Tibial artery (tissue), 4 donors: ENCODE measurements around the gene ERCC6.

Experiments
- DNase-seq, 2 donors: peaks; one replicate each; pipeline ENCODE4 v3.0.0-alpha.2; 2019
- H3K27ac ChIP-seq, 2 donors: fragments of 200-600 bp; sonication (generic) in 1 of 2; 1 replicate in 1 of 2; 2 replicates in 1 of 2; pipeline ENCODE4 v1.5.1; 2018 to 2019; ENCODE audit warnings: mild to moderate bottlenecking in 1 of 2
- H3K27me3 ChIP-seq, 2 donors: fragments of 200-600 bp; sonication (generic) in 1 of 2; one replicate each; pipeline versions ENCODE4 v1.5.1 to v1.6.0; 2016 to 2019
- H3K36me3 ChIP-seq, 3 donors: fragments of 200-600 bp; sonication (generic) in 2 of 3; one replicate each; pipeline ENCODE4 v1.5.1; 2016 to 2019; ENCODE audit warnings: mild to moderate bottlenecking in 2 of 3
- H3K4me1 ChIP-seq, 4 donors: fragments of 200-600 bp; sonication (generic) in 2 of 4; 1 replicate in 3 of 4; 2 replicates in 1 of 4; pipeline ENCODE4 v1.5.1; 2016 to 2019
- H3K4me3 ChIP-seq, 2 donors: fragments of 200-600 bp; sonication (generic) in 1 of 2; 1 replicate in 1 of 2; 2 replicates in 1 of 2; pipeline ENCODE4 v1.5.1; 2018 to 2019; ENCODE audit warnings: mild to moderate bottlenecking in 2 of 2
- H3K9me3 ChIP-seq, 3 donors: fragments of 200-600 bp; sonication (generic) in 1 of 3; one replicate each; pipeline ENCODE4 v1.5.1; 2016 to 2019
- intact Hi-C: fragments of 100-400 bp; cut with DNase I; formaldehyde crosslinking; loops from one replicate; pipeline ENCODE4 v1.15.0; 2023; ENCODE audit warnings: low total_unique reads
- TF ChIP-seq, protein P1 (sequence below), 2 experiments: fragments of 200-600 bp in 1 of 2; fragments of 450-650 bp in 1 of 2; IDR thresholded peaks; one replicate each; pipeline ENCODE4 v1.5.1; 2017 to 2019; ENCODE audit warnings: antibody characterized with exemption in 2 of 2, mild to moderate bottlenecking in 1 of 2, moderate library complexity in 1 of 2

ERCC6 gene

DNA sequence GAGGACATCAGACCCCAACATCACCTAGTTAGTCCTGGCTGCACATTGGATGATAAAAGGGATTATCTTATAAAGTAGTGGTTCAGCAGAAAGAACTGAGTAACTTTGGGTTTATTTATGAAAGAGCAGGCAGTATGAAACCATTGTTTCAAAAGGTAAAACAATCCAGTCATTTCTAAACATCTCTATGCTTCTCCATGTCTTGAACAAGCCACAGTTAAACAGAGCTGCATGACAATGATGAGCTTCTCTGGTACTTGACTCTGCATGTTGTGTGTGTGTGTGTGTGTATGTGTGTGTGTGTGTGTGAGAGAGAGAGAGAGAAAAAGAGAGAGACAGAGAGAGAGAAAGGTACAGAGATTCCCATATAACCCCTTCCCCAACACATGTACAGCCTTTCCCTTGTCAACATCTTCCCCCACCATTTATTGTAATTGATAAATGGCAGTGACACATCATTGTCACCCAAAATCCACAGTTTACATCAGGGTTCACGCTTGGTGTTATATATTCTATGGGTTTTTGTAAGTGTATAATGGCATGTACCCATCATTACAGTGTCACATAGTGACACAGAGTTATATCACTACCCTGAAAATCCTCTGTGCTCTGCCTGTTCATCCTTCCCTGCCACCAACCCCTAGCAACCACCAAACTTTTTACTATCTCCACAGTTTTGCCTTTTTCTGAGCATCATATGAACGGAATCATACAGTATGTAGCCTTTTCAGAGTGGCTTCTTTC is 38.4 kb upstream of the ERCC6 start:
- H3K4me3 ChIP-seq, result no peak overlapping the region
- DNase-seq, result no peak
- no peaks in the 10 kb centered on the region for H3K9me3 ChIP-seq
- intact Hi-C loops, result no loop called here
- H3K4me1 ChIP-seq, result peaks cover 0 to 9% (median under 1%) of the 10 kb centered on the region in 4 donors
- H3K27ac ChIP-seq, result no peak overlapping the region
- H3K27me3 ChIP-seq, result no peaks in the 10 kb centered on the region
- H3K36me3 ChIP-seq, result no peaks in the 10 kb centered on the region
- TF ChIP-seq, protein P1, sequence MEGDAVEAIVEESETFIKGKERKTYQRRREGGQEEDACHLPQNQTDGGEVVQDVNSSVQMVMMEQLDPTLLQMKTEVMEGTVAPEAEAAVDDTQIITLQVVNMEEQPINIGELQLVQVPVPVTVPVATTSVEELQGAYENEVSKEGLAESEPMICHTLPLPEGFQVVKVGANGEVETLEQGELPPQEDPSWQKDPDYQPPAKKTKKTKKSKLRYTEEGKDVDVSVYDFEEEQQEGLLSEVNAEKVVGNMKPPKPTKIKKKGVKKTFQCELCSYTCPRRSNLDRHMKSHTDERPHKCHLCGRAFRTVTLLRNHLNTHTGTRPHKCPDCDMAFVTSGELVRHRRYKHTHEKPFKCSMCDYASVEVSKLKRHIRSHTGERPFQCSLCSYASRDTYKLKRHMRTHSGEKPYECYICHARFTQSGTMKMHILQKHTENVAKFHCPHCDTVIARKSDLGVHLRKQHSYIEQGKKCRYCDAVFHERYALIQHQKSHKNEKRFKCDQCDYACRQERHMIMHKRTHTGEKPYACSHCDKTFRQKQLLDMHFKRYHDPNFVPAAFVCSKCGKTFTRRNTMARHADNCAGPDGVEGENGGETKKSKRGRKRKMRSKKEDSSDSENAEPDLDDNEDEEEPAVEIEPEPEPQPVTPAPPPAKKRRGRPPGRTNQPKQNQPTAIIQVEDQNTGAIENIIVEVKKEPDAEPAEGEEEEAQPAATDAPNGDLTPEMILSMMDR (IDR thresholded peaks at IDR 0.05), result no peak

DNA sequence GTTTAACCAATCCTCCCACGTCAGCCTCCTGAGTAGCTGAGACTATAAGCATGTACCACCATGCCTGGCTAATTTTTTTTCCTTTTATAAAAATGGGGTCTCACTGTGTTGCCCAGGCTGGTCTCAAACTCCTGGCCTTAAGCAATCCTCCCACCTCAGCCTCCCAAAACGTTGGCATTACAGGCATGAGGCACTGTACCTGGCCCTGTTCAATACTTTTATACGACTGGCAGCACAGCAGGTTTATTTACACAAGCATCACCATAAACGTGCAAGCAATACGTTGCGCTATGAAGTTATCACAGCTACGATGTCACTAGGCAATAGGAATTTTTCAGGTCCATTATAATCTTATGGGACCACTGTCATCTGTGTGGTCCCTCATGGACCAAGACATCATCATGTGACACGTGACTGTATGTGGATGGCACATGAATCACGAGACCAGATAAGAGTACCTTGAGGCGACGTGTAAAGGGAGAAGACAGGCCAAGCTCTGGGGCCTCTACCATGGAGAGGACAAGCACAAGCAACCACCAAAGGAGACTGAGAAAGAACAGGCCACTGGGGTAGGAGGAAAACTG is 36.7 kb upstream of the ERCC6 start:
- Histone ChIP-seq H3K4me1 (peaks cover 0 to 9% (median 0%) of the 10 kb centered on the region in 4 donors), H3K4me3 (no peak overlapping the region), H3K27me3 (no peaks in the 10 kb centered on the region), H3K36me3 (no peaks in the 10 kb centered on the region), H3K9me3 (no peaks in the 10 kb centered on the region), H3K27ac (no peak overlapping the region)
- no peak for DNase-seq
- TF ChIP-seq, protein P1 (IDR thresholded peaks at IDR 0.05), result no peak
- intact Hi-C loops, result no loop called here

DNA sequence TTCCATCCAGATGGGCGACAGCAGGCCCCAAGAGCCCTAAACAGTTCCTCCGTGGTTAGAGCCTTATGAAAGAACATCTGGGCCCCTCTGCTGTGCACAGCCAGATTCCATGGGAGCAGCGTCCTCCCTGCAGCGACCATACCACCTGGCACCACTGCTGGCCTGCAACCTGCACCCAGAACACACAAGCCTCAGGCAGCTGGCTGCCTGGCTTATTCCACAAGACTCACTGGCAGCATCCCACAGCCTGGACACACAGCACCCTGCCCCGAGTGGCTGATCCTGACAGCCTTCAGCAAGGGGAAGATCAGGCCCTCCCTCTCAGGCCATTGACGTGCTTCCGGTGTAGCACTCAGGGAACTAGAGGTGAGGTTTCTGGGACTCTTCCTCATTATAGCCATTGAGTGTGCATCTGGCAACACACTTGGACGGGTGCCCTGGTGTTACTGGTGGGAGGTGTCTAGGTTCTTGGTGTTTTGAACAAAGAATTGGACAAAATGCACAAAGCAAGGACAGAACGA is 33.7 kb upstream of the ERCC6 start:
- Histone ChIP-seq H3K36me3 (no peaks in the 10 kb centered on the region), H3K27me3 (no peaks in the 10 kb centered on the region), H3K4me3 (no peak overlapping the region), H3K4me1 (no peaks in the 10 kb centered on the region), H3K9me3 (peaks cover 0 to 3% (median 0%) of the 10 kb centered on the region in 3 donors), H3K27ac (no peak overlapping the region)
- intact Hi-C loops, result no loop called here
- no peak for DNase-seq
- TF ChIP-seq, protein P1 (IDR thresholded peaks at IDR 0.05), result no peak

DNA sequence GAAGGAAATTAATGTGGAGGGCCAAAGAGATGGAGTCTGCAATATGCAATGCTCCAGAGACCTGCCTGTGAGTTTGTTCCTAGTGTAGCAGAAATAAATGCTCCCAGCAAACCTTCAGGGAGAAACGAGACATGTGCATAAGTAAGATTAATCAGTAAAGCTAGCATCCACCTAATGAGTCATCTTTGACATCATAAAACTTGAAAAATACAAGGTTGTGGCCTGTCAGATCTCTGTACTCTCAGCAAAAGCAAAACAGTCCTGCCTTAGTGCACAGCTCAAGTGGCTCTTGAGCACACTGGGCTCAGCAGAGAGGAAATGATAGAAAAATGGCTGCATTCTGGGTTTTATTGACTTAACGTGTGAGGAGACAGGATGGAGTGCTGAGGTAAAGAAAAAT is 32.5 kb upstream of the ERCC6 start:
- DNase-seq, result no peak

DNA sequence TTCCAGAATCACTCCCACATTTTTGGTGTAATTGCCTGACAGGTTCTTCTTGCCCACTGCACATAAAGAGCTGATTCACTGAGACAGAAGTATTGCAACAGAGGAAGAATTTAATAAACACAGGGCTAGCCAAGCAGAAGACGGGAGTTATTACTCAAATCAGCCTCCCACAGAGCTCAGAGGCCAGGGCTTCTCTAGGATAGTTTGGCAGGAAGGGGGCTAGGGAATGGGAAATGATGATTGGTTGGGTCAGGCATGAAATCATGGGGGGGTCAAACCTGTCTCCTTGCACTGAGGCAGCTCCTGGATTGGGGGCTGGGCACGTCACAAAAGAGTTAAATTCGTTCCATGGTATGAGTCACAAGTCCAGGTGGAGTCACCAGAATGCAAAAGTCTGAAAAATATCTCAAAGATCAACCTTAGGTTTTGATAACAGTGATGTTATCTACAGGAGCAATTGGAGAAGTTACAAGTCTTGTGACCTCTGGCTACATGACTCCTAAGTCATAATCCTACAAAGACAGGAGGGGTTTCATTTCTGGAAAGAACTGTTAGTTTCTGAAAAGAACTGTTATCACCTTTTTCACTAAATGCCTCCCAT is 30.2 kb upstream of the ERCC6 start:
- TF ChIP-seq, protein P1 (IDR thresholded peaks at IDR 0.05), result no peak
- Histone ChIP-seq H3K27ac (no peak overlapping the region), H3K9me3 (peaks cover 0 to 3% (median 0%) of the 10 kb centered on the region in 3 donors)

More for the DNA sequence above, 32.5 kb upstream of the ERCC6 start:
- TF ChIP-seq, protein P1 (IDR thresholded peaks at IDR 0.05), result no peak
- H3K9me3 ChIP-seq, result peaks cover 0 to 3% (median 0%) of the 10 kb centered on the region in 3 donors
- no peak overlapping the region for H3K4me3 ChIP-seq
- no peaks in the 10 kb centered on the region for H3K36me3 ChIP-seq
- H3K27me3 ChIP-seq, result no peaks in the 10 kb centered on the region
- H3K27ac ChIP-seq, result no peak overlapping the region
- no peaks in the 10 kb centered on the region for H3K4me1 ChIP-seq
- intact Hi-C loops, result no loop called here

More for the DNA sequence above, 30.2 kb upstream of the ERCC6 start:
- DNase-seq, result no peak
- Histone ChIP-seq H3K36me3 (no peaks in the 10 kb centered on the region), H3K4me1 (no peaks in the 10 kb centered on the region), H3K27me3 (no peaks in the 10 kb centered on the region), H3K4me3 (no peak overlapping the region)
- intact Hi-C loops, result no loop called here
